ENCODE measurements around the gene PLD3. TPM values are rescaled to one million over a fixed set of nuclear protein-coding genes. Genes with fewer than 3 reads are reported as not detected.
A peak's percentile ranks its signal among the peaks of the same experiment; 100 is the strongest.

The PLD3 gene
- 338 and 480 TPM in 2 replicates for total RNA-seq (2014; rRNA removed)
- polyA plus RNA-seq (2012), result 239 TPM

GRCh38 chr19:40348125-40348913, at the start of gene PLD3, which contains the start of gene C19orf47:
TSS of gene PLD3 (plus strand) at chr19:40348695. CDS start at chr19:40366484, 17,789 bp downstream.
TSS of gene C19orf47 (minus strand) at chr19:40348397. CDS start at chr19:40341857, 6,540 bp downstream.
- DNase-seq (ENCODE audit: low read depth), result peak; percentile 98

- DNase-seq (ENCODE audit: low read depth), result no peak
Observed at GRCh38 chr19:40300668-40301067, 47.8 kb upstream of the PLD3 start.

- DNase-seq (ENCODE audit: low read depth), result no peak
Observed at GRCh38 chr19:40302224-40303011, 46.1 kb upstream of the PLD3 start.

GRCh38 chr19:40303765-40304164, 44.7 kb upstream of the PLD3 start:
- DNase-seq (ENCODE audit: low read depth), result no peak

GRCh38 chr19:40304306-40304705, 44.2 kb upstream of the PLD3 start:
- DNase-seq (ENCODE audit: low read depth), result no peak

GRCh38 chr19:40305403-40305802, 43.1 kb upstream of the PLD3 start:
- peak; percentile 85 for DNase-seq (ENCODE audit: low read depth)

- DNase-seq (ENCODE audit: low read depth), result no peak
Observed at GRCh38 chr19:40309666-40310065, 38.8 kb upstream of the PLD3 start.

GRCh38 chr19:40312533-40312932, 36.0 kb upstream of the PLD3 start:
- no peak for DNase-seq (ENCODE audit: low read depth)

- no peak for DNase-seq (ENCODE audit: low read depth)
Observed at GRCh38 chr19:40313229-40313983, 35.1 kb upstream of the PLD3 start.

GRCh38 chr19:40314656-40315055, 33.8 kb upstream of the PLD3 start:
- no peak for DNase-seq (ENCODE audit: low read depth)

- no peak for DNase-seq (ENCODE audit: low read depth)
Observed at GRCh38 chr19:40315812-40316470, 32.6 kb upstream of the PLD3 start.

GRCh38 chr19:40317338-40317737, 31.2 kb upstream of the PLD3 start:
- no peak for DNase-seq (ENCODE audit: low read depth)

- DNase-seq (ENCODE audit: low read depth), result no peak
Observed at GRCh38 chr19:40320558-40320935, 27.9 kb upstream of the PLD3 start.

- no peak for DNase-seq (ENCODE audit: low read depth)
Observed at GRCh38 chr19:40321076-40321475, 27.4 kb upstream of the PLD3 start.

- DNase-seq (ENCODE audit: low read depth), result no peak
Observed at GRCh38 chr19:40321566-40322270, 26.8 kb upstream of the PLD3 start.

GRCh38 chr19:40322271-40322610, 26.3 kb upstream of the PLD3 start:
- DNase-seq (ENCODE audit: low read depth), result no peak

- DNase-seq (ENCODE audit: low read depth), result no peak
Observed at GRCh38 chr19:40322951-40323615, 25.4 kb upstream of the PLD3 start.

- no peak for DNase-seq (ENCODE audit: low read depth)
Observed at GRCh38 chr19:40323705-40324104, 24.8 kb upstream of the PLD3 start.

- no peak for DNase-seq (ENCODE audit: low read depth)
Observed at GRCh38 chr19:40326201-40326600, 22.3 kb upstream of the PLD3 start.

GRCh38 chr19:40331052-40331451, 17.4 kb upstream of the PLD3 start:
- DNase-seq (ENCODE audit: low read depth), result no peak
